ENCODE measurements around the gene ISL2.

Gene ISL2

GRCh38 chr15:76327191-76328105 lies 9.1 kb upstream of the ISL2 start:
- DNase-seq (ENCODE audit: low read depth in 2 of 2), result no peak

- no peak for DNase-seq (ENCODE audit: low read depth in 2 of 2)
Measured at GRCh38 chr15:76328106-76328696, 8.4 kb upstream of the ISL2 start.

- DNase-seq (ENCODE audit: low read depth in 2 of 2), result no peak
Measured at GRCh38 chr15:76328958-76329357, 7.6 kb upstream of the ISL2 start.

- no peak for DNase-seq (ENCODE audit: low read depth in 2 of 2)
Measured at GRCh38 chr15:76330080-76330680, 6.4 kb upstream of the ISL2 start.

- no peak for DNase-seq (ENCODE audit: low read depth in 2 of 2)
Measured at GRCh38 chr15:76332796-76333195, 3.8 kb upstream of the ISL2 start.

- no peak for DNase-seq (ENCODE audit: low read depth in 2 of 2)
Measured at GRCh38 chr15:76333309-76333708, 3.3 kb upstream of the ISL2 start.

- DNase-seq (ENCODE audit: low read depth in 2 of 2), result no peak
Measured at GRCh38 chr15:76333720-76334437, 2.7 kb upstream of the ISL2 start.

GRCh38 chr15:76334438-76335306 lies 1.9 kb upstream of the ISL2 start:
- DNase-seq (ENCODE audit: low read depth in 2 of 2), result no peak

- no peak for DNase-seq (ENCODE audit: low read depth in 2 of 2)
Measured at GRCh38 chr15:76335307-76336253, 993 bp upstream of the ISL2 start.

- no peak for DNase-seq (ENCODE audit: low read depth in 2 of 2)
Measured at GRCh38 chr15:76337059-76337695, 604 bp downstream of the ISL2 start.

- DNase-seq (ENCODE audit: low read depth in 2 of 2), result no peak
Measured at GRCh38 chr15:76337696-76338485, 1.3 kb downstream of the ISL2 start.

- DNase-seq (ENCODE audit: low read depth in 2 of 2), result no peak
Measured at GRCh38 chr15:76338486-76339304, 2.1 kb downstream of the ISL2 start.

- no peak for DNase-seq (ENCODE audit: low read depth in 2 of 2)
Measured at GRCh38 chr15:76339305-76340197, 3.0 kb downstream of the ISL2 start.

GRCh38 chr15:76340198-76340802 lies 3.7 kb downstream of the ISL2 start:
- DNase-seq (ENCODE audit: low read depth in 2 of 2), result no peak

- DNase-seq (ENCODE audit: low read depth in 2 of 2), result no peak
Measured at GRCh38 chr15:76340803-76341365, 4.3 kb downstream of the ISL2 start.

All from stimulated activated CD4-positive, alpha-beta T cell treated with anti-CD3 and anti-CD28 coated beads, Interleukin-12 subunit alpha, Interleukin-12 subunit beta, amount 100 ng/mL, for 24 hours (primary cell).